Chondrocyte (in vitro differentiated cells): ENCODE results near the gene TH. TPM values are rescaled to one million over a fixed set of nuclear protein-coding genes. Genes with fewer than 3 reads are reported as not detected.

Experiments
- DNase-seq: peaks from one replicate; pipeline ENCODE4 v3.0.0; 2021; ENCODE audit warnings: mixed read lengths, low spot score
- H3K27ac Mint-ChIP-seq: one replicate; pipeline ENCODE4 v1.8.0; 2021; ENCODE audit warnings: mild to moderate bottlenecking, moderate library complexity, mixed read lengths; ENCODE audit not compliant: unreplicated experiment
- H3K27me3 Mint-ChIP-seq: 2 replicates; pipeline ENCODE4 v1.8.0; 2021; ENCODE audit warnings: low read depth, mixed read lengths
- H3K36me3 Mint-ChIP-seq: 2 replicates; pipeline ENCODE4 v1.8.0; 2021; ENCODE audit warnings: low read depth, mixed read lengths
- H3K4me1 Mint-ChIP-seq: 2 replicates; pipeline ENCODE4 v1.8.0; 2021; ENCODE audit warnings: low read depth, mild to moderate bottlenecking, mixed read lengths
- H3K4me3 Mint-ChIP-seq: one replicate; pipeline ENCODE4 v1.8.0; 2021; ENCODE audit warnings: mild to moderate bottlenecking, moderate library complexity, mixed read lengths; ENCODE audit not compliant: unreplicated experiment
- H3K9me3 Mint-ChIP-seq: 2 replicates; pipeline ENCODE4 v1.8.0; 2021; ENCODE audit warnings: low read depth, mixed read lengths
- CTCF ChIP-seq: fragments of 200-600 bp; sonication (generic); IDR thresholded peaks from 2 replicates; pipeline ENCODE4 v1.5.0; 2021; ENCODE audit warnings: antibody characterized with exemption, mild to moderate bottlenecking, moderate library complexity
- total RNA-seq: library from RNA; stranded (reverse); gene quantifications from 3 replicates; pipeline ENCODE4 v1.2.1, GENCODE V29; 2021

The TH gene
- total RNA-seq, 1 donor from 2014 or later, result not detected

GRCh38 chr11:2147391-2147790 is 24.2 kb downstream of the TH start:
- H3K4me1 Mint-ChIP-seq, result peaks cover 23% of the 10 kb centered on the region
- no peak for DNase-seq
- no peaks in the 10 kb centered on the region for H3K9me3 Mint-ChIP-seq

GRCh38 chr11:2146051-2146450 is 25.6 kb downstream of the TH start:
- Mint-ChIP-seq H3K4me3 (no peak overlapping the region), H3K27me3 (peaks cover 57% of the 10 kb centered on the region), H3K4me1 (peaks cover 17% of the 10 kb centered on the region), H3K9me3 (no peaks in the 10 kb centered on the region), H3K27ac (no peak overlapping the region), H3K36me3 (no peaks in the 10 kb centered on the region)
- no peak for DNase-seq
- TF ChIP-seq CTCF, result no peak

More at GRCh38 chr11:2147391-2147790, 24.2 kb downstream of the TH start:
- TF ChIP-seq CTCF, result no peak
- no peak overlapping the region for H3K4me3 Mint-ChIP-seq
- H3K27me3 Mint-ChIP-seq, result peaks cover 46% of the 10 kb centered on the region
- no peaks in the 10 kb centered on the region for H3K36me3 Mint-ChIP-seq
- no peak overlapping the region for H3K27ac Mint-ChIP-seq

- H3K27ac Mint-ChIP-seq, result no peak overlapping the region
- H3K27me3 Mint-ChIP-seq, result peaks cover 52% of the 10 kb centered on the region
- no peak overlapping the region for H3K4me3 Mint-ChIP-seq
- TF ChIP-seq CTCF, result no peak
- H3K36me3 Mint-ChIP-seq, result no peaks in the 10 kb centered on the region
- H3K4me1 Mint-ChIP-seq, result peaks cover 8% of the 10 kb centered on the region
- no peaks in the 10 kb centered on the region for H3K9me3 Mint-ChIP-seq
- no peak for DNase-seq
These were observed 26.9 kb downstream of the TH start for GRCh38 chr11:2144544-2145248.

GRCh38 chr11:2143799-2144543 is 27.6 kb downstream of the TH start:
- Mint-ChIP-seq H3K4me3 (no peak overlapping the region), H3K27ac (no peak overlapping the region), H3K27me3 (peaks cover 50% of the 10 kb centered on the region), H3K36me3 (no peaks in the 10 kb centered on the region), H3K9me3 (no peaks in the 10 kb centered on the region), H3K4me1 (peaks cover 7% of the 10 kb centered on the region)
- peak; percentile 43 for TF ChIP-seq CTCF
- DNase-seq, result no peak

- Mint-ChIP-seq H3K27ac (no peak overlapping the region), H3K27me3 (peaks cover 46% of the 10 kb centered on the region), H3K4me3 (no peak overlapping the region), H3K4me1 (peaks cover 8% of the 10 kb centered on the region), H3K36me3 (no peaks in the 10 kb centered on the region), H3K9me3 (no peaks in the 10 kb centered on the region)
- TF ChIP-seq CTCF, result no peak
- DNase-seq, result no peak
These were observed 28.2 kb downstream of the TH start for GRCh38 chr11:2143477-2143798.
